NCI-H2196 (cell line): ENCODE data around the gene SH3YL1.
A peak's percentile ranks its signal among the peaks of the same experiment; 100 is the strongest.

Source experiments
- DNase-seq: peaks from one replicate; lab custom pipeline; 2025; ENCODE audit not compliant: unreplicated experiment; lab: John Stamatoyannopoulos, UW

Gene SH3YL1

GRCh38 chr2:263774-264492, at the start of gene SH3YL1:
TSS of gene SH3YL1 (minus strand) at chr2:264032. CDS start at chr2:263984, 48 bp downstream.
- peak; percentile 50 for DNase-seq

- no peak for DNase-seq
Observed at GRCh38 chr2:310994-311393, 47.2 kb upstream of the SH3YL1 start.

- no peak for DNase-seq
Observed at GRCh38 chr2:309954-310510, 46.2 kb upstream of the SH3YL1 start.

- DNase-seq, result no peak
Observed at GRCh38 chr2:309148-309953, 45.5 kb upstream of the SH3YL1 start.

- DNase-seq, result no peak
Observed at GRCh38 chr2:305366-305765, 41.5 kb upstream of the SH3YL1 start.

GRCh38 chr2:296354-296753, 32.5 kb upstream of the SH3YL1 start:
- no peak for DNase-seq

GRCh38 chr2:295090-295489, 31.3 kb upstream of the SH3YL1 start:
- DNase-seq, result no peak

GRCh38 chr2:290090-290722, 26.4 kb upstream of the SH3YL1 start:
- DNase-seq, result peak; percentile 61

- peak; percentile 17 for DNase-seq
Observed at GRCh38 chr2:289362-290089, 25.7 kb upstream of the SH3YL1 start.

GRCh38 chr2:288758-289361, 25.0 kb upstream of the SH3YL1 start:
- no peak for DNase-seq

GRCh38 chr2:287911-288757, 24.3 kb upstream of the SH3YL1 start, which contains the start of gene ALKAL2:
TSS of gene ALKAL2 (minus strand) at chr2:288091. CDS start at chr2:287835, 256 bp downstream.
- no peak for DNase-seq

- no peak for DNase-seq
Observed at GRCh38 chr2:287471-287885, 23.6 kb upstream of the SH3YL1 start.

GRCh38 chr2:286774-287392, 23.1 kb upstream of the SH3YL1 start:
- no peak for DNase-seq

- DNase-seq, result no peak
Observed at GRCh38 chr2:286035-286434, 22.2 kb upstream of the SH3YL1 start.

GRCh38 chr2:285531-285930, 21.7 kb upstream of the SH3YL1 start:
- DNase-seq, result no peak

GRCh38 chr2:284896-285492, 21.2 kb upstream of the SH3YL1 start:
- no peak for DNase-seq

GRCh38 chr2:283996-284794, 20.4 kb upstream of the SH3YL1 start:
- DNase-seq, result no peak
